C4-2B (cell line): ENCODE measurements around the gene IQGAP2.

ENCODE experiments used
- CTCF ChIP-seq: fragments of 450-650 bp; conservative IDR thresholded peaks from 2 replicates; pipeline ENCODE4 v1.5.1; 2017; ENCODE audit warnings: mild to moderate bottlenecking
- ZFX ChIP-seq: fragments of 450-650 bp; IDR thresholded peaks from 2 replicates; pipeline ENCODE4 v1.6.1; 2017

DNA sequence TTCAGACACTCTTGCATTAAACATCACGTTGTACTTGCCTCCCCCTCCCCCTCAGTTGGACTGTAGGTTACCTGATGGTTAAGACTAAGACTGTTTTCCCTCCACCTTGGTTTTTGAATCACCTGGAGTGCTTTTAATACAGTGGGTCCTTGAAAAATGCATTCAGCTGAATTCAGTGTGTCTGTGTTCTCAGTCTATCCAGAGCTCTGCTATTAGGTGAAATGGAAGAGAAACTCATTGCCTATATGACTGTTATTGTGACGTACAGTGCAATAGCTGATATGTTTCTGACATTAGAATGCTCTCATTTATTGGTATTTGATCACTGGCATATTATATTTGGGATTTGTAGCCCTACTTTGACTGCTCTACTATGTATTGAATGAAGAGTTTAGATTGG lies 111.6 kb downstream of the IQGAP2 start:
- TF ChIP-seq CTCF (no peak), ZFX (no peak)
